Kidney (tissue), 14 donors: ENCODE results near the gene KRT72. TPM values are rescaled to one million over a fixed set of nuclear protein-coding genes. Genes with fewer than 3 reads are reported as not detected.

Experiments
- DNase-seq, 5 donors: peaks; one replicate each; pipeline ENCODE4 v3.0.0-alpha.2; 2013 to 2020
- FAIRE-seq: peaks from 2 replicates; lab custom pipeline; 2012; peaks lifted over from hg19 to GRCh38; lab: Jason Lieb, UNC
- H3K27ac ChIP-seq, 2 donors: one replicate each; pipeline ENCODE4 v1.7.0; 2013; ENCODE audit warnings: low read depth in 2 of 2, low read length in 2 of 2, inconsistent platforms in 1 of 2
- H3K27me3 ChIP-seq: one replicate; pipeline ENCODE4 v1.7.1; 2013; ENCODE audit warnings: low read length, inconsistent platforms; ENCODE audit not compliant: control insufficient read depth, insufficient read depth
- H3K36me3 ChIP-seq, 3 donors: one replicate each; pipeline versions ENCODE4 v1.7.0 to v1.7.1; 2013; ENCODE audit warnings: low read length in 3 of 3, control low read depth in 1 of 3, inconsistent platforms in 1 of 3; ENCODE audit not compliant: insufficient read depth in 3 of 3, control insufficient read depth in 2 of 3
- H3K4me1 ChIP-seq, 3 donors: one replicate each; pipeline versions ENCODE4 v1.7.0 to v1.7.1; 2013; ENCODE audit warnings: low read length in 3 of 3, inconsistent platforms in 1 of 3, low read depth in 1 of 3; ENCODE audit not compliant: control insufficient read depth in 2 of 3, insufficient read depth in 2 of 3
- H3K4me3 ChIP-seq, 3 donors: one replicate each; pipeline versions ENCODE4 v1.7.0 to v1.8.1; 2013; ENCODE audit warnings: low read length in 3 of 3, control low read depth in 1 of 3, inconsistent platforms in 1 of 3
- H3K9ac ChIP-seq, 3 donors: one replicate each; pipeline versions ENCODE4 v1.7.0 to v1.7.1; 2013; ENCODE audit warnings: low read length in 3 of 3, control low read depth in 1 of 3, inconsistent platforms in 1 of 3
- H3K9me3 ChIP-seq, 3 donors: one replicate each; pipeline versions ENCODE4 v1.7.0 to v1.7.1; 2013; ENCODE audit warnings: low read length in 3 of 3, control low read depth in 1 of 3, inconsistent platforms in 1 of 3; ENCODE audit not compliant: control insufficient read depth in 2 of 3, insufficient read depth in 1 of 3
- intact Hi-C: fragments of 100-400 bp; cut with DNase I; formaldehyde crosslinking; loops from one replicate; pipeline ENCODE4 v1.11.1; 2022
- polyA plus RNA-seq: library from polyadenylated mRNA; stranded (reverse); fragments of 350-450 nt; fragmentation: Illumina TruSeq; extraction: RNeasy Lipid Tissue Mini Kit (QIAGEN cat#74804); gene quantifications from one replicate; pipeline ENCODE4 v1.2.3, GENCODE V29; 2014; ENCODE audit warnings: low read depth, low replicate concordance; ENCODE audit not compliant: insufficient read depth
- total RNA-seq: library from RNA; stranded (reverse); fragmentation: NEBNext Ultra II Directional; extraction: Animal tissue kit (Norgen Biotek cat#: 25700); gene quantifications from one replicate; pipeline ENCODE4 v1.2.1, GENCODE V29; 2021
- TF ChIP-seq, protein P1 (sequence below): IDR thresholded peaks from 3 replicates; pipeline ENCODE4 v1.5.1; 2012; ENCODE audit warnings: mild to moderate bottlenecking, moderate library complexity, borderline replicate concordance; ENCODE audit not compliant: insufficient read depth; ENCODE audit errors: extremely low read depth
- donor health status: control.
- donor health status: control.
- donor health status: control.
- donor health status: control.
- donor health status: control.
- donor health status: DM: yes; HTN: yes; CAD: no.
- donor health status: Normal renal cell carcinoma (clear cell type).

Gene KRT72
- total and polyA plus RNA-seq, 2 donors from 2014 or later, result not detected

GRCh38 chr12:52605542-52605941, 4.3 kb upstream of the KRT72 start:
- FAIRE-seq (no peak), DNase-seq (no peak)
- TF ChIP-seq, protein P1, sequence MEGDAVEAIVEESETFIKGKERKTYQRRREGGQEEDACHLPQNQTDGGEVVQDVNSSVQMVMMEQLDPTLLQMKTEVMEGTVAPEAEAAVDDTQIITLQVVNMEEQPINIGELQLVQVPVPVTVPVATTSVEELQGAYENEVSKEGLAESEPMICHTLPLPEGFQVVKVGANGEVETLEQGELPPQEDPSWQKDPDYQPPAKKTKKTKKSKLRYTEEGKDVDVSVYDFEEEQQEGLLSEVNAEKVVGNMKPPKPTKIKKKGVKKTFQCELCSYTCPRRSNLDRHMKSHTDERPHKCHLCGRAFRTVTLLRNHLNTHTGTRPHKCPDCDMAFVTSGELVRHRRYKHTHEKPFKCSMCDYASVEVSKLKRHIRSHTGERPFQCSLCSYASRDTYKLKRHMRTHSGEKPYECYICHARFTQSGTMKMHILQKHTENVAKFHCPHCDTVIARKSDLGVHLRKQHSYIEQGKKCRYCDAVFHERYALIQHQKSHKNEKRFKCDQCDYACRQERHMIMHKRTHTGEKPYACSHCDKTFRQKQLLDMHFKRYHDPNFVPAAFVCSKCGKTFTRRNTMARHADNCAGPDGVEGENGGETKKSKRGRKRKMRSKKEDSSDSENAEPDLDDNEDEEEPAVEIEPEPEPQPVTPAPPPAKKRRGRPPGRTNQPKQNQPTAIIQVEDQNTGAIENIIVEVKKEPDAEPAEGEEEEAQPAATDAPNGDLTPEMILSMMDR, result no peak
- no peak overlapping the region for H3K4me3 ChIP-seq
- H3K9me3 ChIP-seq, result no peaks in the 10 kb centered on the region
- no peak overlapping the region for H3K27ac ChIP-seq
- no peaks in the 10 kb centered on the region for H3K36me3 ChIP-seq
- H3K9ac ChIP-seq, result no peak overlapping the region
- intact Hi-C loops, result no loop called here
- no peaks in the 10 kb centered on the region for H3K4me1 ChIP-seq
- H3K27me3 ChIP-seq, result peaks cover 16% of the 10 kb centered on the region

- Histone ChIP-seq H3K4me1 (no peaks in the 10 kb centered on the region), H3K27ac (no peak overlapping the region), H3K4me3 (no peak overlapping the region), H3K36me3 (no peaks in the 10 kb centered on the region), H3K9me3 (no peaks in the 10 kb centered on the region), H3K27me3 (peaks cover 22% of the 10 kb centered on the region), H3K9ac (no peak overlapping the region)
- intact Hi-C loops, result no loop called here
- DNase-seq, result peak in 2 of 5 donors; percentile 6 to 11
- TF ChIP-seq, protein P1, result no peak
- no peak for FAIRE-seq
These were observed 3.6 kb upstream of the KRT72 start for GRCh38 chr12:52604859-52605258.

DNA sequence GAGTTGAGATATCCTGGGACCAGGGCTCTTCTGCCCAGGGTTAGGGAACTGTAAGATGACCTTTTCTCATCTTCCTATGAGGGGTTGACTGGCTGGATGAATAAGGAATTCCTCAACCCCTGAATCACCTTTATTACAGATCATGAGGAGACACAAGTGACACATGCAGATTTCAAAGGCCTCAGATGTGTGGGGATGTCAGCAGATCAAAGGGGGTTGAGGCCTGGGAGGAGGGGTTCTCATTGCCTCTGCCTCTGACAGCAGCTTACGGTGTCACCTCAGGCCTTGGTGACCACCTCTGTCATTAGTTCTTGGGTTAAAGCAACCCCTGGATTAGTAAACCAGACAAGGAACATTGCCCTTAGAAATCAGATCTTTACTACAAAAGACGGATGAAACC, 2.1 kb upstream of the KRT72 start:
- H3K27ac ChIP-seq, result no peak overlapping the region
- peaks cover 24% of the 10 kb centered on the region for H3K27me3 ChIP-seq
- H3K9ac ChIP-seq, result no peak overlapping the region
- peak in 1 of 5 donors; percentile 12 for DNase-seq
- H3K9me3 ChIP-seq, result no peaks in the 10 kb centered on the region
- no peaks in the 10 kb centered on the region for H3K36me3 ChIP-seq
- no peak for FAIRE-seq
- no peaks in the 10 kb centered on the region for H3K4me1 ChIP-seq
- TF ChIP-seq, protein P1, result no peak
- intact Hi-C loops, result no loop called here
- H3K4me3 ChIP-seq, result no peak overlapping the region

DNA sequence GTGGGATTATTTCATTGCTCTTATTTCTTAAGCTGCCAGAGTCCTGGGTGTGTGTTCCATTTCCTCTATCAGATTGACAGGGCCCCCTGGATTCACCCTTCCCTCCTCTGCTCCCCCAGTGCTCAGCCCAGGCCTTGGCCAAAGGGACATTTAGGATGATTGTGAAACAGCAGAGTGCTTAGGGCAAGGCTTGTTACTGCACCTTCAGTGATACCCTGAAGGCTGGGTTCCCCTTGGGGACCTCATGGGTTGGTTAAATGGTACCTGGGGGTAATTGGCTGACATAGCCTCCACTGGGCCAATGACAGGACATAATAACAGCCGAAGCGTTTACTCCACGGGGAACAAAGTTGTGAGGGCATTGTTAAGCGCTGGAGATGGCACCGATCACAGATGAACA, 1.3 kb upstream of the KRT72 start:
- H3K4me3 ChIP-seq, result no peak overlapping the region
- no peak overlapping the region for H3K27ac ChIP-seq
- intact Hi-C loops, result no loop called here
- peak in 2 of 5 donors; percentile 2 to 5 for DNase-seq
- no peaks in the 10 kb centered on the region for H3K4me1 ChIP-seq
- no peak for FAIRE-seq
- no peaks in the 10 kb centered on the region for H3K9me3 ChIP-seq
- TF ChIP-seq, protein P1, result no peak
- H3K9ac ChIP-seq, result no peak overlapping the region
- peaks cover 24% of the 10 kb centered on the region for H3K27me3 ChIP-seq
- no peaks in the 10 kb centered on the region for H3K36me3 ChIP-seq
